Ovary (tissue), 3 donors: ENCODE data around the gene LEF1.
A peak's percentile ranks its signal among the peaks of the same experiment; 100 is the strongest.

Experiments
- POLR2A ChIP-seq: fragments of 450-650 bp; IDR thresholded peaks from one replicate; pipeline ENCODE4 v1.6.1; 2017; ENCODE audit warnings: antibody characterized with exemption, mild to moderate bottlenecking, moderate library complexity
- TF ChIP-seq, protein P1 (sequence below), 3 donors: fragments of 450-650 bp in 2 of 3; fragments of 200-600 bp in 1 of 3; IDR thresholded peaks; one replicate each; pipeline versions ENCODE4 v1.5.1 to v1.8.0; 2016 to 2022; ENCODE audit warnings: antibody characterized with exemption in 3 of 3, mild to moderate bottlenecking in 1 of 3
- donor health status: DM: no; HTN: no; CAD: no.

DNA sequence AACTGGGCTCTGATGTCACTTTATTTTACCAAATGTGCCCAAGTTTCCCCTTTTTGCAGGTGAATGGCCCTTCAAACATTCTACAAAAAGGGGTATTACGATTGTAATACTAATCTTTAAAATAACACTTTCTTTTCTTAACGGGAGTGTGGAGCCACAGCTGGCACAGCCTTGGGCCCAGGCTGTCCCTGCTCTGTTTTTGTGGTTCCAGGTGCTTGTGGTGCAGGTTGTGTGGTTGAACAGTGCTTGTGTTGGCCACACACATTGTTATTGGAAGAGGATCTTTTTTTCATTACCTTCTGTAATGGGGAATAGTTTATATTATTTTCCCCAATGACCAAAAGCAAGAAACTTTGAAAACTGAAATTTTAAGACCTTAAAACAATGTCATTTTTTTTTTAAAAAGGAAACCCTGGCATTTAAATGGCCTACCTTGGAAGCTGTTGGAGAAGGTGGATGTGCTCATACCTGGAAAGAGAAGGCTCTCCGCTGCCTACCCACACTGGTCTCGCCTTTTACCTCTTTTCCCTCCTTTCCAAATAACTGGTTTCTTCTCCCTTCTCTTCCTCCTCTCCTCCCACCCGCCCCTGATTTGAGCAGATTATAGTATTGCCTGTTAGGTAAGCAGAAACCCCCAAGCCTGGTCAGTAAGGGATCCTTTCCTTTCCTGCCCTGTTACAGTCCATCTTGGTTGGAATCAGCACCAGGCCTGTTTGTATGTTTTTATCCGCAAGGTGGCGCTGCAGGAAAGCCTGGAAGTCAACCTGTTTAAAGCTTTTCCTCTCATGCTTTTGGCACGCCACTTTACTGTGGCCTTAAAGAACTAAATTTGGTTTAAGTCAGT lies 150.5 kb downstream of the LEF1 start:
- TF ChIP-seq, protein P1, sequence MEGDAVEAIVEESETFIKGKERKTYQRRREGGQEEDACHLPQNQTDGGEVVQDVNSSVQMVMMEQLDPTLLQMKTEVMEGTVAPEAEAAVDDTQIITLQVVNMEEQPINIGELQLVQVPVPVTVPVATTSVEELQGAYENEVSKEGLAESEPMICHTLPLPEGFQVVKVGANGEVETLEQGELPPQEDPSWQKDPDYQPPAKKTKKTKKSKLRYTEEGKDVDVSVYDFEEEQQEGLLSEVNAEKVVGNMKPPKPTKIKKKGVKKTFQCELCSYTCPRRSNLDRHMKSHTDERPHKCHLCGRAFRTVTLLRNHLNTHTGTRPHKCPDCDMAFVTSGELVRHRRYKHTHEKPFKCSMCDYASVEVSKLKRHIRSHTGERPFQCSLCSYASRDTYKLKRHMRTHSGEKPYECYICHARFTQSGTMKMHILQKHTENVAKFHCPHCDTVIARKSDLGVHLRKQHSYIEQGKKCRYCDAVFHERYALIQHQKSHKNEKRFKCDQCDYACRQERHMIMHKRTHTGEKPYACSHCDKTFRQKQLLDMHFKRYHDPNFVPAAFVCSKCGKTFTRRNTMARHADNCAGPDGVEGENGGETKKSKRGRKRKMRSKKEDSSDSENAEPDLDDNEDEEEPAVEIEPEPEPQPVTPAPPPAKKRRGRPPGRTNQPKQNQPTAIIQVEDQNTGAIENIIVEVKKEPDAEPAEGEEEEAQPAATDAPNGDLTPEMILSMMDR (IDR thresholded peaks at IDR 0.05): peak; percentile 47 to 74 (median 68)
- no peak for TF ChIP-seq POLR2A
